Umbilical cord (tissue), 1 donor: Measurements from ENCODE around the gene ARL14EPL. TPM values are rescaled to one million over a fixed set of nuclear protein-coding genes. Genes with fewer than 3 reads are reported as not detected.

ENCODE experiments used
- total RNA-seq: library from RNA; depleted of rRNA; stranded (reverse); fragments of >200 nt; gene quantifications from one replicate; pipeline ENCODE4 v1.2.3, GENCODE V29; 2014; ENCODE audit warnings: low replicate concordance; ENCODE audit not compliant: insufficient read depth

ARL14EPL gene
- total RNA-seq, 1 donor from 2014 or later, result 1.9 TPM

Other genes with a start within 250 kb of the ARL14EPL start
- not detected for gene CDO1, start 215.8 kb upstream of the ARL14EPL start, total RNA-seq
- gene ATG12, start 190.9 kb upstream of the ARL14EPL start, total RNA-seq, result 42.4 TPM
- 169 TPM for gene AP3S1, start 190.5 kb upstream of the ARL14EPL start, total RNA-seq
- gene LVRN, start 70.0 kb upstream of the ARL14EPL start, total RNA-seq, result 2.4 TPM
- gene COMMD10, start 52.6 kb downstream of the ARL14EPL start, total RNA-seq, result 46.0 TPM